ENCODE data around the gene ACTR5.
"Not testable (repeated sequence)": the region's sequence is repeated elsewhere in the genome, so short reads cannot be mapped to it uniquely, and the experiment has no call there.

Gene ACTR5

DNA sequence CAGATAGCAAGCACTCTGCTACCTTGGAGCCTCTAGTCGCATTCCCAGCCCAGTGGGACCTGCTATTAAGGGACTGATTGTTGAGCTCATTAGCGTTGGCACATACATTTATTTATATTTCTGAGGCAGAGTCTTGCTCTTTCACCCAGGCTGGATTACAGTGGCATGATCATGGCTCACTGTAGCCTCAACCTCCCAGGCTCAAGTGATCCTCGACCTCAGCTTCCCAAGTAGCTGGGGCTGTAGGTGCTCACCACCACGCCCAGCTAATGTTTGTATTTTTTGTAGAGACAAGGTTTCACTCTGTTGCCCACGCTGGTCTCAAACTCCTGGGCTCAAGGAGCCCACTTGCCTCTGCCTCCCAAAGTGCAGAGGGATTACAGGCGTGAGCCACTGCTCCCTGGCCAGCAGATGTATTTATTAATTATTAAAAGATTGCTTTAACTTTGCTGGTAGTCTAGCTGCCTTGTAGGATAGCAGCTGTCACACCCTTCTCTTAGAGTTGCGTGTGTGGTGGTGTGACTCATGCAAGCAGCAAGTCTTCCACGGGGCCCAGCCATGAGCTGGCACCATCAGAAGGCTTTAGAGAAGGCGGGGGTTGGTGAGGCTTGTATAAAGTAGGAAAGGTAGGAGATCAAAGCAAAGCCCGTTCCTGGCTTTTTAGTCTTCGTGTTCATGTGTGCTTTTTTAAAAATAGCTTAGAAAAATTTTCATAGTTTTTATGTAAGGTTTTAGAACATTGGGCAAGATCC lies 16.5 kb downstream of the ACTR5 start:
- peak; percentile 96 for FAIRE-seq
- peak; percentile 73 for DNase-seq (ENCODE audit: insufficient read length, low spot score)

DNA sequence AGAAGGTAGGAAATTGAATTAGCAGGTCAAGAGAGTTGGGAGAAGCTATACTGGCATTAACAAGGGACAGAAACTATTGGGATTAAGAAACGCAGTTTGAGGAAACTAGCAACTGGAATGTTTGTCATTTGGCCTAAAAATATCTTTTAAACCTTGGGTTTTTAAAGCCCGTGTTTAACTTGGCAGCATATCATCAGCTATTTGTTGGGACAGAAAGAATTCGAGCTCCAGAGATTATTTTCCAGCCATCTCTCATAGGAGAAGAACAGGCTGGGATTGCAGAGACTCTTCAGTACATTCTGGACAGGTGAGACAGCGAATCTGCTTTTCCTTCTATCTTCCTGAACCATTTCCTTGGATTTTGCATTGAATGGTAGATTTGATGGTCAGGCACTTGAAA lies 17.8 kb downstream of the ACTR5 start:
- DNase-seq (ENCODE audit: insufficient read length, low spot score) (no peak), FAIRE-seq (peak; percentile 28)

DNA sequence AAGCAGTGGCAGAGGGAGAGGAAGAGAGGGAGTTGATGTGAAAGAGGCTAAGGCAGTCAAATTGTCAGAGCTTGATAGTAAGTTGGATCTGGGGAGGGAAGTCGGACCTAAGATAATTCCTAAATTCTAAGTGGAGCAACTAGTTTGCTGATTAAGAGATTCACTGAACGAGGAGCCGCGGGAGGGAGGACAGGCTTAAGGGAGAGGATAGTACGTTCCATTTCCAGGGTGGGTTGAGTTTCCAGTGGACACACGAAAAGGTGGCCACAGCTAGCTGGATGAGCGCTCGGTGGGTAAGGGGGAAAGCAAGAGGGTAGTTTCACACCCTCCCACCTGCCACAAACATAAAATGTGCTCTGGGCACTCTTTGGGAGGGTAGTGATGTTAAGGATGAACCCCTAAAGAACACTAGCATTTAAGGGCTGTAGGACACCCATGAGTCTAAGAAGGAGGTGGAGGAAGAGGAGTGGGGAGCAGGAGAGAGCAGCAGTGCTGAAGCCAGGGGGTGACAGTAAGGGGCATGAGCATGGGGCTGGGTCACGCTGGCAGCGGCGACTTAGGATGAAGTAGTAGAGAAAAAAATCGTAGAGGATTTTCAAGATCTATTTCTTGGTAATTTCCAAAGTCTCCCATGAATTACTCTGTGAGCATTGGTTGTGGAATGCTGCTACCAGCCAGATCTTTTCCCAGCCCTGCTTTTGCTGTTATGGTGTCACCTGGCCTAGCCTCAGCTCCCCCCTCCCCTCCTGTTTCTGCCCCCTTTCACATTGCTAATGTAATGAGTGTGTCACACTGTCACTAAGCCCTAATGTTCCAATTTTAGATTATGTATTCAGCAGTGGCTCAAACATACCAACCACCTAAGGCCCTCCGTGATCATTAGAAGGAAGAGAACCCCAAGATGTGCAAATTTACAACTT lies 21.4 kb downstream of the ACTR5 start:
- DNase-seq (ENCODE audit: insufficient read length, low spot score) (no peak), FAIRE-seq (peak; percentile 23)

DNA sequence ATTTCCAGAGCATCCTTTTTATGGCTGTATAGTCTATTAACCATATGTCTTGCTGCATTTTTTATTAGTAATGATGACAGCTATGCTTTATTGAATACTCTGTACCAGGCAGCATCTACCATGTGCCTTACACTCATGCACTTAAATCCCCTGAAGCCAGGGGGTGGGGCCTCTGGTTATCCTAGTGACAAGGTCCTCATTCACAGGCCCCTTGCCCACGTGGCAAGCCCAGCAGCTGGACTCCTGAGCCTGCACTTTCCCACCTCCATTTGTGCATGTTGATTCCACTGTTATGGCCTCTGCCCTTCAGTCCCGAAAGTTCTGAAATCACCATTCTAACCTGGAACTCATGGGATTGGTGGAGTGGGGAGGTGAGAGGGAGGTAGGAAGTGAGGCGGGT lies 22.3 kb downstream of the ACTR5 start:
- DNase-seq (ENCODE audit: insufficient read length, low spot score) = no peak
- FAIRE-seq = no peak

DNA sequence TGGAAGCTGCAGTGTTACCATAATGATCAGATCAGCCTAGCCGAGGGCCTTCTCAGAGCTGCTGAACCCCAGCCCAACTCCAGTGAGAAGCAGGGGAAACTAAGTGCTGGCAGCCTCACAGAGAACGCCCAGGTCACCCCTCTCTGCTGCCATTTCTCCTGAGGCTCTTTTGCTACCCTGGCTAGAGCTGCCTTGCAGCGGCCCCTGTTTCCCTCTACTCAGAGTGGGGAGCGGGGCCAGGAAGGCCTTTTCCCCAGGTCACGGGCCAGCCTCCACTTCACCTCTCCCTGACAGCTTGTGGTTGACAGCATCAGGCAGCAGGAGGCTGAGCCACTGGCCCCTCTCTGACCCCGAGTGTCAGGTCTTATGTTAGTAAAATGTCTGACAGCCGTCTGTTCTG lies 22.7 kb downstream of the ACTR5 start:
- FAIRE-seq = no peak
- no peak for DNase-seq (ENCODE audit: insufficient read length, low spot score)

DNA sequence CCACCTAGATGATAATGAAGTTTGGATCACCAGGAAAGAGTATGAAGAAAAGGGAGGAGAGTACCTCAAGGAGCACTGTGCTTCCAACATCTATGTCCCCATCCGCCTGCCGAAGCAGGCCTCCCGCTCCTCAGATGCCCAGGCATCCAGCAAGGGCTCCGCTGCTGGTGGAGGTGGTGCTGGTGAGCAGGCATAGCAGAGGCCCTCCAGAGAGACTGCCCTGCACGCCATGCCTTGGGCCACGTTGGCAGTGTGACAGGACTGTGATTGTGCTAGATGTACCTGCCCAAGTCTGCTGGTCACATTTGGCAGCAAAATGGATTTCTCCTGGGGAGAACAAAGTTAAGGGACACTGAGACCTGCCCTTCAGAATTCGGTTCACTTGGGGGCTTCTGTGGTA lies 23.4 kb downstream of the ACTR5 start:
- no peak for FAIRE-seq
- no peak for DNase-seq (ENCODE audit: insufficient read length, low spot score)

DNA sequence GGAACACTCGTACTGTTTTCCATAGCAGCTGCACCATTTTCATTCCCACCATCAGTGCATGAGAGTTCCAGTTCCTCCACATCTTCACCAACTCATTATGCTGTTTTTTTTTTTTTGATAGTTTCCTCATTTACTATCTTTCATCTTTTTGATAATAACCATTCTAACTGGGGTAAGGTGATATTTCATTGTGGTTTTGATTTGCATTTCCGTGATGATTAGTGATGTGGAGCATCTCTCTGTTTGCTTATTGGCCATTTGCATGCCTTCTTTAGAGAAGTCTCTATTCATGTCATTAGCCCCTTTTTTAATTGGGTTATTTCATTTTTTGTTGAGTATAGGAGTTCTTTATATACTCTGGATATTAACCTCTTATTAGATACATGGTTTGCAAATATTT lies 25.9 kb downstream of the ACTR5 start:
- no peak for DNase-seq (ENCODE audit: insufficient read length, low spot score)
- FAIRE-seq = no peak

DNA sequence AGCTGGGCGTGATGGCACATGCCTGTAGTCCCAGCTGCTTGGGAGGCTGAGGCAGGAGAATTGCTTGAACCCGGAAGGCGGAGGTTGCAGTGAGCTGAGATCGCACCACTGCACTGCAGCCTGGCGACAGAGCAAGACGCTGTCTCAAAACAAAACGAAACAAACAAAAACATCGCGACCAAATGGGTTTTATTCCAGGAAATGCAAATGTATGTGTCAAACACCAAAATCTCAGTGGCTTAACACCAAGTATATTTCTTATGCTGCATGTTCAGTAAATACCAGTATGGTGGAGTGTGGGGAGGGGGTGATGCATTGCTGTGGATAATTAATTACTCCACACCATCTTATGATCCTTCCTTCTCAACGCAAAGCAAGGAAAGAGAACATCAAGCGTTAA lies 28.1 kb downstream of the ACTR5 start:
- DNase-seq (ENCODE audit: insufficient read length, low spot score) = no peak
- FAIRE-seq = peak; percentile 51

DNA sequence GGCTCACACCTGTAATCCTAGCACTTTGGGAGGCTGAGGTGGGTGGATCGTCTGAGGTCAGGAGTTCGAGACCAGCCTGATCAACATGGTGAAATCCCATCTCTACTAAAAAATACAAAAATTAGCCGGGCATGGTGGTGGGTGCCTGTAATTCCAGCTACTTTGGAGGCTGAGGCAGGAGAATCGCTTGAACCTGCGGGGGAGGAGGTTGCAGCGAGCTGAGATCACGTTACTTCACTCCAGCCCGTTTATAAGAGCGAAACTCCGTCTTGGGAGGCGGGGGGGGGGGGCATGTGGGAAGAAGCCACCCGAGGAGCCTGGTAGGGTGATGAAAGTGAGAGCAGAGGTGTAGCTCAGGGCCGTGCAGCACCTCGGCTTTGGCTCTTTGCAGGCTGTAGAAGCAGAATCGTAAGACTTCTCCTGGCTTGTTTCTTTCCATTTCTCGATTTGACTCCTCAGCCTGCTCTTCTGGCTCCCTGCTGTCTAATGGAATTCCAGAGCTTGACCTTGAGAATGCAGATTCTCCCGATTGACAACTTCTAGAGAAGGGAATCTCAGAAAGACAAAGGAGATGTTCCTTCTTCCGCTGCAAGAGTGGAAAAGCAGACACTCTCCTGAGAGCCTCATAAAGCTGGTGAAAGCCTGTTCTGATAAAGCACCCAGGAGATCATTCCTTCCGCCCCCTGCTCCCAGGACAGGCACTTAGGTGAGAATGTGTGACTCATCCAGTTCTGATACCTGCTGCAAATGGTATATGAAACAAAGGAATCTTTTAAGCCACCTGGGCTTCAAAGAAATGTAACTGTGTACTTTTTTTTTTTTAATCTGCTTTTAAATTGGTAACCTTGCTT lies 31.2 kb downstream of the ACTR5 start:
- DNase-seq (ENCODE audit: insufficient read length, low spot score) (no peak), FAIRE-seq (no peak)

DNA sequence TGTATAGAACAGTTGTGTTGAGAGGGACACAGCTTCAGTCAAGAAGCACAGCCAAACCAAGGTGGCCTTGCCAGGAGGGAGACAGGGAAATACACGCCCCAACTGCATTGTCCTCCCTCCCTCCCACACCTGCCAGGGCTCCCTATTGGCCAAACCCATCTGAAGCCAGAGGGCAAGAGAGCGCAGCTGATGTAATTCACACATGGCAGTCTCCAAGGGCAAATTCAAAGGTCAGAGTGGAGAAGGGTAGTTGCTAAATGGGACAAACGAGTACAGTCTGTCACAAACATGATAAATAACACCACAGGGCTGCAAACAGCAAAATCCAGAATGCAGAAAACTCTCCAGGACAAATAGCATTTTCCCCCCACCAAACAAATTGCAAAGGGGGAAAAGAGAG lies 34.0 kb downstream of the ACTR5 start:
- DNase-seq (ENCODE audit: insufficient read length, low spot score) (no peak), FAIRE-seq (peak; percentile 65)

DNA sequence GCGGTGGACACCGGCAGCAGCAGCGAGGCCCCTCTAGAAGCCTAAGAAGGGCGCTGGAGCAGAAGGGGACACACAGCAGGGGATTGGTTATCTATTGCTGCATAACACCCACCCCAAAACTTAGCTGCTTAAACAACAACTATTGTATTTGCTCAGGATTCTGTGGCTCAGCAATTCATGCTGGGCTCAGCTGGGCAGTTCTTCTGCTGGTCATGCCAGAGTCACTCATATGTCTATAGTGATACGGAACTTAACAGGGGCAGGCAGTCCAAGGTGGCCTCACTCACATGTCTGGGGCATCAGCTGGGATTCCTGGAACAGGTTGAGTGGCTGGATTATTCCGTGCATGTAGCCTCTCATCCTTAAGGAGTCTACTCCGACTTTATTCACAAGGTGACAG lies 39.6 kb downstream of the ACTR5 start:
- no peak for FAIRE-seq

DNA sequence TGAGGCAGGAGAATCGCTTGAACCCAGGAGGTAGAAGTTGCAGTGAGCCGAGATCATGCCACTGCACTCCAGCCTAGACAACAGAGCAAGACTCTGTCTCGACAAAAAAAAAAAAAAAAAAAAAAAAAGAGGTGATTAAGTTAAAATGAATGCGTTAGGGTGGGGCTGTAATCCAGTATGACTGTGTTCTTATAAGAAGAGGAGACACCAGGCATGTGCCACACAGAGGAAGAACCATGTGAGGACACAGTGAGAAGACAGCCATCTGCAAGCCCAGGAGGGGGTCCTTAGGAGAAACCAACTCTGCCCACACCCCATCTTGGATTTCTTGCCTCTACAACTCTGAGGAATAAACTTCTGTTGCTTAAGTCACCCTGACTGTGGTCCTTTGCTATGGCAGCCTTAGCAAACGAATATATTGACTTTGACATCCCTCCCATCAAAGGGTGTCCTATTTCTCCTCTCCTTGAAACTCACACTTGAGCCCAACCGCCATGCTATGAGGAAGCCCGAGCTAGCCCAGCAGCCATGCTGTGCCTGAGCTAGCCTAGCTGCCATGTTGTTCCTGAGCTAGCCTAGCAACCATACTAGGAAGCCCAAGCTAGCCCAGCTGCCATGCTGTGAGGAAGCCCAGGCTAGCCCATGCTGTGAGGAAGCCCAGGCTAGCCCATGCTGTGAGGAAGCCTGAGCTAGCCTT lies 41.4 kb downstream of the ACTR5 start:
- DNase-seq (ENCODE audit: insufficient read length, low spot score) (no peak), FAIRE-seq (peak; percentile 77)

More for the DNA sequence above, 39.6 kb downstream of the ACTR5 start:
- DNase-seq (ENCODE audit: insufficient read length, low spot score) = no peak

DNA sequence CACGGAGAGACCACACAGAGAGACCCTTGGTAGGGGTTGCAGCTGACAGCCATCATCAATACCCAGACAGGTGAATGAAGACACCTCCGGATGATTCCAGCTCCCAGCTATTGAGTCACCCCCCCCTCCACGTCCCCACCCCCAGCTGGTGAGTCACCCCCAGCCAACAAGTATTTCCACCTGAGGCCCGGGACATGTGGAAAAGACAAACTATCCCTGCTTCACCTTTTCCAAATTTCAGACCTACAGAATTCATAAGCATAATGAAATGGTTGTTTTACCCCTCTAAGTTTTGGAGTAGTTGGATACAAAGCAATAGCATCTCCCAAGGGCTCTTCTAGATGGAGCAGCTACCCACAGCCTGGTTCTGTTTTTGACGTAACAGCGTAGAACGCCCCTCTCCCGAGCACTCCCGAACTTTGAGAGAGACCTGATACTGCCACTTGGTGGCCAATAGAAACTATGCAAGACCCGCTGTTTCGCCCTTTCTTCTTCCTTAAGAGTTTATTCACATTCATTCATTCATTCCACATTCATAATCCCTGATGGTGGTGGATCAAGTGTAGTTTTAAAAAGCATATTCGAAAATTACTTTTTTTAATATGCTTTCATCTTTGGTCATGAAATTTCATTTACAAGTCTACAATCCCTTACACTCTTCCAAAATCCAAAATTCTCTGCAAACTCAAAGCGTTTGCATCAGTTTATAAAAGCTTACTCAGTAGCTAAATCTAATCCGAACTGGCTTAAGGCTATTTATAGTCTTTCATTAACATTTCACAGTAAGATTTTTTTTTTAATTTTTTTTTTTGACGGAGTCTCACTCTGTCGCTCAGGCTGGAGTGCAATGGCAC lies 42.2 kb downstream of the ACTR5 start:
- no peak for DNase-seq (ENCODE audit: insufficient read length, low spot score)
- no peak for FAIRE-seq

DNA sequence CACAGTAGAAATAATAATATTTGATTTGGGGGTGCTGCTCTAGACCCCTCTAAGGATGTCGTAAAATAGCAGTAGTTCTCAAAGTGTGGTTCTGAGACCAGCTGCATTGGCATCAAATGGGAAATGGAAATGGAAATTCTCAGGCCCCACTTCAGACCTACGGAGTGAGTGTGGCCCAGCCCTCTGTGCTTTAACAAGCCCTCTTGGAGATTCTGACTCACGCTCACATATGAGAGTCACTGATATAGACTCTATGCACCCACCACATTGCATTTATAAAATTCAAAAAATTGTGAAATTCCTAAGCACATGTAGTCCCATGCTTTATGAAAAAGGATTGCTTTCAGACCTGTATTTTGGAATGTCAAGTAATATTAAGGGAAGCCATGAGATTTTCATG lies 43.0 kb downstream of the ACTR5 start:
- FAIRE-seq = no peak
- DNase-seq (ENCODE audit: insufficient read length, low spot score) = no peak

DNA sequence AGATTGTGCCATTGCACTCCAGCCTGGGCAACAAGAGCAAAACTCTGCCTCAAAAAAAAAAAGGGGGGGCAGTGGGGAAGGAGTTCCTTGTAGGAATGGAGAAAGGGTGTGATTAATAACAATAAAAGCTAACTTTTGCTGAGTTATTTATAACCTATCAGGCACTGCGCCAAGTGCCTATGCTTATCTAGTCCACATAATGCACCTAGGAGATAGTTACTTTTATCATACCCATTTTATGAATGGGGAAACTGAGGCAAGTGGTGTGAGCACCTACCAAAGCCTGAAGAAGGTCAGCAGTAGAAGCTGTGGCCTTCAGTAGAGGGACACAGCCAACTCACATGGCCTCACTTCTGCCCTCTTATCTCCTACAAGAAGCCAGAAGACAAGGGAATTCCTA lies 43.7 kb downstream of the ACTR5 start:
- peak; percentile 57 for FAIRE-seq
- DNase-seq (ENCODE audit: insufficient read length, low spot score) = no peak

DNA sequence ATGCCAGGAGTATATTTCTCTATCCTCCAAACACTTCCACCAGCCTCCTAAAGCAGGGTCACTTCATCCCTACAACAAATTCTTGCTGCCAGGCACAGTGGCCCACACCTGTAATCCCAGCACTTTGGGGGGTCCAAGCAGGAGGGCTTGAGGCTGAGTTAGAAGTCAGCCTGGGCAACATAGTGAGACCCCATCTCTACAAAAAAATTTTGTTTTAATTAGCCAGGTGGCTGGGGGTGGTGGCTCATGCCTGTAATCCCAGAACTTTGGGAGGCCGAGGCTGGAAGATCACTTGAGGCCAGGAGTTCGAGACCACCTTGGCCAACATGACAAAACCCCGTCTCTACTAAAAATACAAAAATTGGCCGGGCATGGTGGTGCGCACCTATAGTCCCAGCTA lies 45.8 kb downstream of the ACTR5 start:
- DNase-seq (ENCODE audit: insufficient read length, low spot score); FAIRE-seq: not testable (repeated sequence)

DNA sequence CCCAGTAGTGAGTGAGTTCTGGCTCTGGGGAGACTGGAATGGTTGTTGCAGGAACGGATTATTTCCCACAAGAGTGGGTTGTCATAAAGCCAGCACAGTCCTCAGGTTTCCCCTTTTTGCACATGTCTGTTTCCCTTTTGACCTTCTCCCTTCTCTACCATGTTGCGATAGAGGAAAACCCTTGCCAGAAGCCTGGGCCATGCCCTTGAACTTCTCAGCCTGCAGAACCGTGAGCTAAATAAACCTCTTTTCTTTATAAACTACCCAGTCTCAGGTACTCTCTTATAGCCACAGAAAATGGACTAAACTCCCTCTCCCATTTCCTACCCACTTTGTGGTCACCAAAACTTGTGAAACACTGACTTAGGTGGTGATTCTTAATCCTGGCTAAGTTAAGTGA lies 50.0 kb downstream of the ACTR5 start:
- FAIRE-seq = peak; percentile 28
- no peak for DNase-seq (ENCODE audit: insufficient read length, low spot score)

DNA sequence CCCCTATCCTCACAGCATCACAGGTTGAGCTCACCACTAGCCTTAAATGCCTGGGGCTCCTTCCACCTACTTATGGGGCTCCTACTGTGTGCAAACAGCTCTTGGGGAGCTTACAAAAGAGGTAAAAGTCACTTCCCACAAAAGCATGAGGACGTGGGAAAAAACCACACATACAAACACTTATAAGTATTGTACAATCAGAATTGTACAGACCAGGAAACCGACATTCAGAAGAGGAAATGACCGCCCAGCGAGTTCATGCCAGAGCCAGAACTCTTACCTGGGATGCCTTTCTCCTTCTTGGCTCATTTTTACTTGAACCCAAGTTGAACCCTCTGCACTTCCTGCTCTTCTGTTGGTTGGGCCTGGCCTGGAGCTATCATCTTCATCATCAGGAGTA lies 50.9 kb downstream of the ACTR5 start:
- FAIRE-seq (no peak), DNase-seq (ENCODE audit: insufficient read length, low spot score) (no peak)

DNA sequence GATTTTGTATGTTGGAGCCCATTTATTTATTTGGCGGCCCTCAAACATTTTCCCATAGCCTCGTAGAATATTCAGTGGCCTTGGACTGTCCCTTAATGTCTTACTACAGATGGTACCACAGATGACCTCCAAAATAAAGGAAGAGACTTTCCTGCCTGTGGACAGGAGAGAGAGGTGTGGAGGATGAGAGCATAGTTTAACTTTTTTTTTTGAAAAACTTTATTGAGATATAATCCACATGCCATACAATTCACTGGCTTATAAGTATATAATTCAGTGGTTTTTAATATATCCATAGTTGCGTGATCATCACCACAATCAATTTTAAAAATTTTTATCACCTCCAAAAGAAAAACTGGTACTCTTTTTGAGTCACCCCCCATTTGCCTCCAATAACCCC lies 52.6 kb downstream of the ACTR5 start:
- DNase-seq (ENCODE audit: insufficient read length, low spot score) = no peak
- FAIRE-seq = no peak

DNA sequence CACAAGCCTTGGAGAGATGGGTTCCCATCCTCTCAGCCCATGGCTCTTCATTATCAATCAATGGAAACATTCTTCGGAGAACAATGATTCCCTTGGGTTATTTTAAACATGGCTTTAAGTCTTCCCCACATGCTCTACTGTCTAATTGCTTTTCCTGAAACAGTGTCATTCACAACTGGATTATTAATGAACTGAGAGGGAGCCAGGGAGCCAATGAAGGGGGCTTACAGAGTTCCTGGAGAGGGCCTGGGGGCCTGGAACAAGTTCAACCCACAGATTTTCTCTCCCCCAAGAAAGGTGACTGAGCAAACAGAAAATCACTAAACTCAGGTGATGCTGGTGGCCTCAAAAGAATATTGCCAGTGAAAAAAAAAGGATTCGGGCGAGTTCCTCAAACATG lies 56.0 kb downstream of the ACTR5 start:
- FAIRE-seq (no peak), DNase-seq (ENCODE audit: insufficient read length, low spot score) (no peak)

All from HTR-8/SVneo (cell line).